CD14-positive monocyte (primary cell): Measurements from ENCODE around the gene ARL16. TPM values are rescaled to one million over a fixed set of nuclear protein-coding genes. Genes with fewer than 3 reads are reported as not detected.

Experiments used
- DNase-seq, 3 donors: peaks; one replicate each; pipeline ENCODE4 v3.0.0-alpha.2; 2011 to 2022
- H2AFZ ChIP-seq: 2 replicates; pipeline ENCODE4 v1.6.0; 2012; ENCODE audit warnings: mild to moderate bottlenecking, low read depth, low read length, inconsistent platforms; ENCODE audit not compliant: insufficient read depth, poor library complexity, severe bottlenecking
- H3K27ac ChIP-seq, 2 donors: 1 replicate in 1 of 2; 2 replicates in 1 of 2; pipeline ENCODE4 v1.5.1; 2012 to 2013; ENCODE audit warnings: low read length in 2 of 2, control low read depth in 1 of 2, inconsistent platforms in 1 of 2, low read depth in 1 of 2, mild to moderate bottlenecking in 1 of 2
- H3K27me3 ChIP-seq, 2 donors: one replicate each; pipeline versions ENCODE4 v1.6.0 to v1.6.1; 2011 to 2013; ENCODE audit warnings: low read length in 2 of 2; ENCODE audit not compliant: control insufficient read depth in 2 of 2, insufficient read depth in 2 of 2
- H3K36me3 ChIP-seq, 2 donors: replicated peaks in 1 of 2; 1 replicate in 1 of 2; 2 replicates in 1 of 2; pipeline versions ENCODE4 v1.5.1 to v1.6.1; 2012 to 2013; ENCODE audit warnings: low read length in 2 of 2, control low read depth in 1 of 2, inconsistent platforms in 1 of 2, mild to moderate bottlenecking in 1 of 2; ENCODE audit not compliant: insufficient read depth in 2 of 2, control insufficient read depth in 1 of 2
- H3K4me1 ChIP-seq, 2 donors: 1 replicate in 1 of 2; 2 replicates in 1 of 2; pipeline versions ENCODE4 v1.5.1 to v1.6.1; 2012 to 2013; ENCODE audit warnings: low read length in 2 of 2, control low read depth in 1 of 2, inconsistent platforms in 1 of 2, mild to moderate bottlenecking in 1 of 2, moderate library complexity in 1 of 2; ENCODE audit not compliant: insufficient read depth in 2 of 2, control insufficient read depth in 1 of 2
- H3K4me2 ChIP-seq: replicated peaks from 2 replicates; pipeline ENCODE3; 2012; ENCODE audit warnings: low read length, moderate library complexity, mild to moderate bottlenecking; ENCODE audit not compliant: poor library complexity, severe bottlenecking; ENCODE audit errors: extremely low read depth
- H3K4me3 ChIP-seq, 3 experiments: fragments of 200-600 bp in 1 of 3; sonication (generic) in 1 of 3; replicated peaks in 1 of 3; 1 replicate in 2 of 3; 2 replicates in 1 of 3; pipeline ENCODE4 v1.5.1; 2011 to 2013; ENCODE audit warnings: low read length in 3 of 3, mild to moderate bottlenecking in 3 of 3, control low read depth in 2 of 3, low read depth in 2 of 3, inconsistent platforms in 1 of 3, moderate library complexity in 1 of 3
- H3K79me2 ChIP-seq: 2 replicates; pipeline ENCODE4 v1.6.0; 2012; ENCODE audit warnings: mild to moderate bottlenecking, control low read depth, inconsistent platforms, low read length, moderate library complexity; ENCODE audit not compliant: insufficient read depth
- H3K9ac ChIP-seq: 2 replicates; pipeline ENCODE4 v1.6.0; 2017; ENCODE audit warnings: low read length, mild to moderate bottlenecking; ENCODE audit not compliant: insufficient read depth, poor library complexity, severe bottlenecking
- H3K9me3 ChIP-seq, 2 donors: replicated peaks in 1 of 2; 1 replicate in 1 of 2; 2 replicates in 1 of 2; pipeline versions ENCODE4 v1.5.1 to v1.6.1; 2012 to 2013; ENCODE audit warnings: low read length in 2 of 2, control low read depth in 1 of 2; ENCODE audit not compliant: control insufficient read depth in 1 of 2, insufficient read depth in 1 of 2
- H4K20me1 ChIP-seq: 2 replicates; pipeline ENCODE4 v1.6.0; 2012; ENCODE audit warnings: mild to moderate bottlenecking, low read length, control low read depth, moderate library complexity; ENCODE audit not compliant: insufficient read depth
- H3K27ac Mint-ChIP-seq, 7 donors: one replicate each; pipeline ENCODE4 v1.8.0; 2020; ENCODE audit warnings: mild to moderate bottlenecking in 7 of 7, mixed read lengths in 7 of 7, moderate library complexity in 6 of 7, inconsistent platforms in 2 of 7
- H3K27me3 Mint-ChIP-seq, 3 donors: one replicate each; pipeline ENCODE4 v1.8.0; 2021 to 2022; ENCODE audit warnings: low read depth in 3 of 3, mild to moderate bottlenecking in 3 of 3, mixed read lengths in 3 of 3, moderate library complexity in 3 of 3, inconsistent platforms in 1 of 3
- H3K36me3 Mint-ChIP-seq, 2 donors: one replicate each; pipeline ENCODE4 v1.8.0; 2020; ENCODE audit warnings: mixed read lengths in 2 of 2, inconsistent platforms in 1 of 2, mild to moderate bottlenecking in 1 of 2
- H3K4me1 Mint-ChIP-seq: one replicate; pipeline ENCODE4 v1.8.0; 2020; ENCODE audit warnings: mild to moderate bottlenecking, mixed read lengths
- H3K4me3 Mint-ChIP-seq, 2 donors: one replicate each; pipeline ENCODE4 v1.8.0; 2020; ENCODE audit warnings: mild to moderate bottlenecking in 2 of 2, mixed read lengths in 2 of 2, moderate library complexity in 1 of 2
- H3K9me3 Mint-ChIP-seq, 7 donors: one replicate each; pipeline ENCODE4 v1.8.0; 2020 to 2022; ENCODE audit warnings: mixed read lengths in 7 of 7, mild to moderate bottlenecking in 6 of 7, moderate library complexity in 6 of 7, inconsistent platforms in 2 of 7
- CTCF ChIP-seq: fragments of 200-600 bp; IDR thresholded peaks from one replicate; pipeline ENCODE4 v1.8.0; 2022; ENCODE audit warnings: antibody characterized with exemption, mild to moderate bottlenecking
- WGBS: methylation state at CpG from one replicate; pipeline ENCODE4 v1.1.5; 2013; ENCODE audit warnings: missing lambda C conversion rate; ENCODE audit not compliant: insufficient coverage; 5-methylcytosine and 5-hydroxymethylcytosine counted together
- intact Hi-C, 2 donors: fragments of 100-400 bp; cut with micrococcal nuclease; formaldehyde crosslinking; loops; one replicate each; pipeline versions ENCODE4 v1.15.0 to v1.15.1; 2023
- polyA plus RNA-seq, 3 donors: library from polyadenylated mRNA; depleted of rRNA in 1 of 3; unstranded in 2 of 3; stranded (reverse) in 1 of 3; fragments of 300-500 nt in 2 of 3; fragments of >200 nt in 1 of 3; fragmentation: Illumina TruSeq in 2 of 3; gene quantifications; 1 replicate in 2 of 3; 2 replicates in 1 of 3; pipeline ENCODE4 v1.2.3, GENCODE V29; 2012 to 2021

Gene ARL16
- polyA plus RNA-seq, 3 donors = 17.6 to 43.0 (median 28.7) TPM

- DNase-seq = no peak
- Mint-ChIP-seq H3K4me1 (peaks cover 17% of the 10 kb centered on the region), H3K27ac (no peak overlapping the region), H3K4me3 (no peak overlapping the region), H3K9me3 (no peaks in the 10 kb centered on the region), H3K27me3 (peaks cover 0 to 6% (median 0%) of the 10 kb centered on the region in 3 donors), H3K36me3 (no peaks in the 10 kb centered on the region)
- H4K20me1 ChIP-seq = peaks cover 16% of the 10 kb centered on the region
- H2AFZ ChIP-seq = no peak overlapping the region
- intact Hi-C loops = no loop called here
- no peak overlapping the region for H3K4me2 ChIP-seq
- H3K36me3 ChIP-seq = no peaks in the 10 kb centered on the region
- no peak overlapping the region for H3K4me3 ChIP-seq
- H3K9ac ChIP-seq = no peak overlapping the region
- H3K27ac ChIP-seq = no peak overlapping the region
- peaks cover 17 to 20% of the 10 kb centered on the region in 2 donors for H3K4me1 ChIP-seq
- TF ChIP-seq CTCF = no peak
- no peaks in the 10 kb centered on the region for H3K9me3 ChIP-seq
- peaks cover 18% of the 10 kb centered on the region for H3K79me2 ChIP-seq
- 100% methylated on average over 3 of the region's 9 CpGs for WGBS
- no peaks in the 10 kb centered on the region for H3K27me3 ChIP-seq
These were observed 43.6 kb downstream of the ARL16 start for GRCh38 chr17:81640011-81640410.

- TF ChIP-seq CTCF = no peak
- WGBS = 100% methylated on average over 1 of the region's 4 CpGs
- Mint-ChIP-seq H3K4me3 (no peak overlapping the region), H3K27ac (no peak overlapping the region), H3K36me3 (no peaks in the 10 kb centered on the region), H3K9me3 (no peaks in the 10 kb centered on the region), H3K4me1 (peaks cover 18% of the 10 kb centered on the region), H3K27me3 (peaks cover 0 to 6% (median 0%) of the 10 kb centered on the region in 3 donors)
- Histone ChIP-seq H3K4me2 (no peak overlapping the region), H3K4me1 (peaks cover 17 to 20% of the 10 kb centered on the region in 2 donors), H2AFZ (no peak overlapping the region), H3K9me3 (no peaks in the 10 kb centered on the region), H3K4me3 (no peak overlapping the region), H3K27me3 (no peaks in the 10 kb centered on the region), H4K20me1 (peaks cover 25% of the 10 kb centered on the region), H3K36me3 (no peaks in the 10 kb centered on the region), H3K9ac (no peak overlapping the region), H3K79me2 (peaks cover 31% of the 10 kb centered on the region), H3K27ac (no peak overlapping the region)
- DNase-seq = no peak
- intact Hi-C loops = no loop called here
These were observed 44.9 kb downstream of the ARL16 start for GRCh38 chr17:81638683-81639082.
